Measurements from ENCODE around the gene ACOT7.

GRCh38 chr1:6441586-6441985 lies 48.0 kb upstream of the ACOT7 start:
- no peak for TF ChIP-seq POLR2AphosphoS5 (IDR thresholded peaks at IDR 0.05; ENCODE audit: insufficient read depth in 1 of 2, low read depth in 1 of 2)
- no peak for TF ChIP-seq CTCF (IDR thresholded peaks at IDR 0.05)
